Left ventricle myocardium inferior (tissue), 1 donor: ENCODE data around the gene ATRIP. TPM values are rescaled to one million over a fixed set of nuclear protein-coding genes. Genes with fewer than 3 reads are reported as not detected.
A peak's percentile ranks its signal among the peaks of the same experiment; 100 is the strongest.

Experiments used
- DNase-seq: peaks from one replicate; pipeline ENCODE4 v3.0.0-alpha.2; 2020
- H3K27ac ChIP-seq: fragments of 200-600 bp; replicated peaks from 2 replicates; pipeline ENCODE4 v1.8.0; 2021
- H3K27me3 ChIP-seq: fragments of 200-600 bp; 2 replicates; pipeline ENCODE4 v1.8.0; 2021; ENCODE audit warnings: low read depth
- H3K36me3 ChIP-seq: fragments of 200-600 bp; 2 replicates; pipeline ENCODE4 v1.8.0; 2021
- H3K4me1 ChIP-seq: fragments of 200-600 bp; 2 replicates; pipeline ENCODE4 v1.8.0; 2021
- H3K4me3 ChIP-seq: fragments of 200-600 bp; 2 replicates; pipeline ENCODE4 v1.8.0; 2021; ENCODE audit warnings: mild to moderate bottlenecking, moderate library complexity
- H3K9me3 ChIP-seq: fragments of 200-600 bp; replicated peaks from 2 replicates; pipeline ENCODE4 v1.8.0; 2021
- CTCF ChIP-seq: fragments of 200-600 bp; IDR thresholded peaks from 2 replicates; pipeline ENCODE4 v1.8.0; 2021; ENCODE audit warnings: antibody characterized with exemption, mild to moderate bottlenecking, borderline replicate concordance
- intact Hi-C: fragments of 100-400 bp; cut with micrococcal nuclease; formaldehyde crosslinking; loops from one replicate; pipeline ENCODE4 v1.11.0; 2022
- total RNA-seq: library from RNA; stranded (reverse); fragmentation: NEBNext Ultra II Directional; extraction: Animal tissue kit (Norgen Biotek cat#: 25700); gene quantifications from one replicate; pipeline ENCODE4 v1.2.1, GENCODE V29; 2021
- donor health status: DM: no; HTN: yes; CAD: no; lungs with severe emphysema.

ATRIP gene
- total RNA-seq, 1 donor from 2014 or later: 4.3 TPM

GRCh38 chr3:48437812-48438211 lies 8.7 kb upstream of the ATRIP start:
- Histone ChIP-seq H3K9me3 (no peaks in the 10 kb centered on the region), H3K4me1 (peaks cover 55% of the 10 kb centered on the region), H3K27me3 (no peaks in the 10 kb centered on the region), H3K4me3 (no peak overlapping the region), H3K27ac (no peak overlapping the region), H3K36me3 (peaks cover 17% of the 10 kb centered on the region)
- DNase-seq: no peak
- TF ChIP-seq CTCF: no peak
- intact Hi-C loops: loop anchor here (5.0 to 10.0 kb wide), 2 partner anchors 36 to 163 kb away; no protein-coding TSS in a partner anchor

GRCh38 chr3:48439820-48440589 lies 6.5 kb upstream of the ATRIP start, which contains the start of the genes CCDC51 and TMA7:
CCDC51 (minus strand) TSS chr3:48440119; CDS start chr3:48435128, 4,991 bp downstream.
TMA7 (plus strand) TSS chr3:48440257; CDS start chr3:48440297, 40 bp downstream.
- peak within 1 kb of the TSS; percentile 75 for H3K4me3 ChIP-seq
- no peaks in the 10 kb centered on the region for H3K27me3 ChIP-seq
- peak; percentile 99 for DNase-seq
- no peak for TF ChIP-seq CTCF
- H3K36me3 ChIP-seq: peaks cover 33% of the 10 kb centered on the region
- H3K9me3 ChIP-seq: no peaks in the 10 kb centered on the region
- intact Hi-C loops: loop anchor here (5.0 to 10.0 kb wide), 2 partner anchors 38 to 165 kb away; no protein-coding TSS in a partner anchor
- peak within 1 kb of the TSS; percentile 90 for H3K27ac ChIP-seq
- H3K4me1 ChIP-seq: peaks cover 38% of the 10 kb centered on the region

GRCh38 chr3:48440590-48440958 lies 6.0 kb upstream of the ATRIP start:
- H3K4me3 ChIP-seq: peak overlapping the region; percentile 75
- TF ChIP-seq CTCF: no peak
- H3K36me3 ChIP-seq: peaks cover 33% of the 10 kb centered on the region
- peak overlapping the region; percentile 90 for H3K27ac ChIP-seq
- intact Hi-C loops: no loop called here
- H3K9me3 ChIP-seq: no peaks in the 10 kb centered on the region
- no peak for DNase-seq
- H3K27me3 ChIP-seq: no peaks in the 10 kb centered on the region
- H3K4me1 ChIP-seq: peaks cover 41% of the 10 kb centered on the region

- Histone ChIP-seq H3K27me3 (no peaks in the 10 kb centered on the region), H3K9me3 (no peaks in the 10 kb centered on the region), H3K27ac (no peak overlapping the region), H3K4me3 (peak overlapping the region; percentile 75), H3K4me1 (peaks cover 50% of the 10 kb centered on the region), H3K36me3 (peaks cover 33% of the 10 kb centered on the region)
- no peak for DNase-seq
- intact Hi-C loops: no loop called here
- TF ChIP-seq CTCF: no peak
These were observed 4.6 kb upstream of the ATRIP start for GRCh38 chr3:48441940-48442339.

- no peak for TF ChIP-seq CTCF
- intact Hi-C loops: no loop called here
- peaks cover 51% of the 10 kb centered on the region for H3K4me1 ChIP-seq
- H3K9me3 ChIP-seq: no peaks in the 10 kb centered on the region
- H3K27ac ChIP-seq: no peak overlapping the region
- peaks cover 33% of the 10 kb centered on the region for H3K36me3 ChIP-seq
- H3K27me3 ChIP-seq: no peaks in the 10 kb centered on the region
- peak overlapping the region; percentile 96 for H3K4me3 ChIP-seq
- no peak for DNase-seq
These were observed 1.2 kb upstream of the ATRIP start for GRCh38 chr3:48445277-48445882.
